ENCODE measurements around the gene GFRAL. TPM values are rescaled to one million over a fixed set of nuclear protein-coding genes. Genes with fewer than 3 reads are reported as not detected.

Gene GFRAL
- total RNA-seq (2013; cell fraction: nucleolus; rRNA removed) = not detected in 2 replicates
- total RNA-seq (2014; rRNA removed) (not detected in 2 replicates), total RNA-seq (2014; rRNA removed; fragmentation: Illumina TruSeq; extraction: Trizol) (not detected in 2 replicates), total RNA-seq (2021) (not detected in 2 replicates), polyA plus RNA-seq (2011; rRNA removed) (not detected in 2 replicates), polyA plus RNA-seq (2014; fragmentation: Illumina TruSeq; extraction: Trizol) (not detected in 2 replicates), polyA plus RNA-seq (2014; fragmentation: Nextera tagmentation; extraction: Ambion mirVana) (not detected), polyA plus RNA-seq (2014; rRNA removed) (not detected in 2 replicates), polyA plus RNA-seq (2016; fragmentation: Nextera tagmentation; extraction: Ambion mirVana) (not detected), polyA minus RNA-seq (2011; rRNA and poly(A)+ RNA removed) (not detected in 2 replicates), Bru-seq, nascent RNA (percentile 0 among the genes with signal in this experiment), BruChase-seq, experiment 1, labeled RNA remaining after a 6-hour chase (not detected), BruChase-seq, experiment 2, labeled RNA remaining after a 2-hour chase (percentile 3 among the genes with signal in this experiment)
- not detected for polyA plus RNA-seq (2011; ENCODE audit: low read depth)
- not detected in 2 replicates for polyA plus RNA-seq (2011; cell fraction: cytosol; rRNA removed)
- not detected in 2 replicates for polyA plus RNA-seq (2011; cell fraction: nucleus; rRNA removed)
- polyA plus RNA-seq (2012) = not detected in 2 replicates
- polyA minus RNA-seq (2011; cell fraction: cytosol; rRNA and poly(A)+ RNA removed) = not detected in 2 replicates
- polyA minus RNA-seq (2011; cell fraction: nucleus; rRNA and poly(A)+ RNA removed) = not detected in 2 replicates
- long read RNA-seq, experiment 1 = 0 reads
- long read RNA-seq, experiment 2 = 0 reads

- Histone ChIP-seq H3K4me2 (ENCODE audit: control insufficient read depth, insufficient read depth) (no peak within 1 kb of the TSS), H3K27me3 (replicated peaks in 1 of 2; ENCODE audit: control insufficient read depth in 2 of 2, insufficient read depth in 2 of 2, low read length in 1 of 2) (no peaks in the 10 kb centered on the region), H4K20me1 (ENCODE audit: control insufficient read depth, insufficient read depth) (no peaks in the 10 kb centered on the region), H3K79me2 (ENCODE audit: control insufficient read depth, insufficient read depth, low read length) (no peaks in the 10 kb centered on the region), H3K4me1 (ENCODE audit: control insufficient read depth, insufficient read depth, low read length) (no peaks in the 10 kb centered on the region), H3K9ac (ENCODE audit: control insufficient read depth, insufficient read depth, low read length) (no peak within 1 kb of the TSS), H3K4me3 (no peak within 1 kb of the TSS), H3K27ac (ENCODE audit: control insufficient read depth, insufficient read depth) (no peak within 1 kb of the TSS), H2AFZ (ENCODE audit: control insufficient read depth, low read depth, low read length) (no peak within 1 kb of the TSS), H3K36me3 (ENCODE audit: control insufficient read depth in 2 of 2, insufficient read depth in 2 of 2, low read length in 1 of 2) (no peaks in the 10 kb centered on the region), H3K9me3 (replicated peaks; ENCODE audit: control insufficient read depth, insufficient read depth, low read length) (no peaks in the 10 kb centered on the region)
- ChIA-PET RAD21 (ENCODE audit: unreplicated experiment) (no interaction called here), CTCF (no interaction called here), SMC1A (ENCODE audit: uncharacterized antibody, unreplicated experiment) (no interaction called here), POLR2A (no interaction called here)
- 10% methylated on average over 5 of the region's 5 CpGs for WGBS (ENCODE audit: insufficient coverage, insufficient replicate concordance, low lambda C conversion rate, missing lambda C conversion rate)
- in situ Hi-C loops (cut with MboI) (no loop called here), intact Hi-C loops (cut with micrococcal nuclease; ENCODE audit: unreplicated experiment) (no loop called here)
- FAIRE-seq (no peak), ATAC-seq (no peak), DNase-seq (ENCODE audit: low read depth, low spot score) (no peak)
- no peak for TF ChIP-seq RELB (IDR thresholded peaks at IDR 0.05; ENCODE audit: low read depth)
- no peak for TF ChIP-seq TARDBP (IDR thresholded peaks at IDR 0.05; ENCODE audit: borderline replicate concordance)
- TF ChIP-seq ESRRA (IDR thresholded peaks at IDR 0.05; ENCODE audit: low read length) = no peak
- BruUV-seq (replicated peaks) = no TSS peak
These were observed at the start of gene GFRAL for GRCh38 chr6:55327169-55327568. Gene GFRAL, plus strand, starts transcription at chr6:55327469. Its CDS starts 86 bp downstream, at chr6:55327555.

All from GM12878 (cell line).